Measurements from ENCODE around the gene TOGARAM2.

DNA sequence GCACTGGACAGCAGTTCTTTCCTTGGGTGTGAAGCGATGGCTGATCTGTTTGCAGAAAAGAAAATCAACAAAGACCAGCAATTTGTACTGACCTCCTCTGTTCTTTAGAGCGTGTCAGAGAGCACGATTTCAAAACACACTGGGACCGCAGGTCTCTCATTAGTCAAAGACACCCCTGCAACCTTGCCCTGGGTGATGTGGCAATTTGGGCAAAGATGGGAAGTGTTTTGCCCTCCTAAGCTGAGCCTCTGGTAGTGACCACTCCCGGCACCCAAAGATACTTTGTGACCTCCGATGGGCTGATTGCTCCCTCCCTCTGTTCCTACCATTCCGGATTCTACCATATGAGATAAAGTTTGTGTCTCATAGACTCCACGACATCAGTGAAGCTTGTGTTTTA lies 115.9 kb downstream of the TOGARAM2 start:
- TF ChIP-seq GATA2 (IDR thresholded peaks at IDR 0.05; ENCODE audit: low read depth, low read length) (no peak), GATA3 (IDR thresholded peaks at IDR 0.05; ENCODE audit: low read depth, low read length) (no peak)
